GM19328 (cell line): ENCODE measurements around the gene TRAK1.

Experiments used
- ATAC-seq: cut with Tn5 transposase; IDR thresholded peaks from one replicate; pipeline ENCODE4 v1.9.1; 2021; ENCODE audit warnings: mild to moderate bottlenecking, moderate library complexity; ENCODE audit not compliant: unreplicated experiment

TRAK1 gene

DNA sequence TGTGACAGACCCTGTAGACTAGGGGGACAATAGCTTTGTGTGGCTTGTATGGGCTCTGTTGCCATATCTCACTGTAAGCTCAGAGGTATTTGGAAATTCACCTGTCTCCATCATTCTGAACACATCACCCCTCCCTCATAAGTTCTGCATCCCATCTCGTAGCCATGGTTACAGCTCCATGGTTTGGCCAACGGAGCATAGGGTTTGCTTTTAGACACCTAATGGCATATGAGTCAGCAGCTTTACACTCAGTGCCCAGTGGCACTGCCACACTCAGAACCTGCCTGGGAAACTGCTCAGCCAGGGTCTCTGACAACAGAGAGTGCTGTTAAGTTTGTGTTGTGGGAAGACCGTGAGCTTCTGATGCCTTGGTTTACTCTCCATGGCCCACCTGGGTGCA lies 107.6 kb downstream of the TRAK1 start:
- ATAC-seq = no peak

DNA sequence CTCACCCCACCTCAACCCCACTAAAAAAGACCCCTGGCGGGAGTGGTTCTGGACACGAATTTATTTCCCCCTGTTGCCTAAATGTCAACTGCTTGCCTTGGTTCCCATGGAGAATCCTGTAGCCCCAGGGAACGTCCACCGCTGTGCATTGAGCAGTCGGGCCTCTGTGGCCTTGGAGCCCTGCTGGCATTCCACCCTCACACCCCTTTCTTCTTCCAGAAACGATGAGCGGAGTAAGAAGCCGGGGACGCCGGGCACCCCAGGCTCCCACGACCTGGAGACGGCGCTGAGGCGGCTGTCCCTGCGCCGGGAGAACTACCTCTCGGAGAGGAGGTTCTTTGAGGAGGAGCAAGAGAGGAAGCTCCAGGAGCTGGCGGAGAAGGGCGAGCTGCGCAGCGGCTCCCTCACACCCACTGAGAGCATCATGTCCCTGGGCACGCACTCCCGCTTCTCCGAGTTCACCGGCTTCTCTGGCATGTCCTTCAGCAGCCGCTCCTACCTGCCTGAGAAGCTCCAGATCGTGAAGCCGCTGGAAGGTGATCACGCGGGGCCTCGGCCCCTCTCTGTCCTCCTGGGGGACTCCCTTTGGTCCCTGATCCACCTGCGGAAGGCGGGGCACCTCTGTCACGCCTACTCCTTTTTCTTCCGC lies 111.2 kb downstream of the TRAK1 start:
- no peak for ATAC-seq

DNA sequence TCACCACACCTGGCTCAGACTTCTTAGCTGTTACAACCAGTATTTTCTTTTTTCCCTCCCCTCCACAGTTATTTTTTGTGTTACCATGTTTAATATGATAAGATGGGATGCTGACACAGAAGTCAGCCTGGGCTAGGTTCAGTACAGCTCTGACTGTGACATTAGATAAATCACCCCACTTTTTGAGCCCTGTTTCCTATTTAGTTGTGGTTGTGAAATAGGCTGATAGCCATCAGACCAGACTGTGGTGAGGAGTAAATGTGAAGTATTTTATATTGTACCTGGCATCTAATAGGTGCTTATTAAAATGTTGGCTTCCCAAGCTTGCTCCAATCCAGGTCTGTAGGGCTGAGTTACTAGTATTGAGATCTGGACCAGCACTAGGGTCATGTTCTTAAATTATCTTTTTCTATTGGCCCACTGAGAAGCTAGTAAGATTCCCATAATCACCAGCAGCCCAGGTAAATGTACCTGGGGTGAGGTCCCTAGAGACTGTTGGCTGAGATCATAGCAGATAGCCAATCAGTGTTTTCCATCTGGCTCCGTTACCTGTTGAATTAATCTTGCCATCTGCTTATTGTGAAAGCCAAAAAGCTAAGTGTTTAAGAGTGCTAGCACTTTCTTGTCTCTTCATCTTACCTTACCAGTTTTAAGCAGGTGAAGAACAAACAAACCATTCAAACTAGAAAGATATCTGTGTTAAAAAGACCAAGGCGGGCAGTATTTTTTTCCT lies 113.9 kb downstream of the TRAK1 start:
- ATAC-seq = no peak

DNA sequence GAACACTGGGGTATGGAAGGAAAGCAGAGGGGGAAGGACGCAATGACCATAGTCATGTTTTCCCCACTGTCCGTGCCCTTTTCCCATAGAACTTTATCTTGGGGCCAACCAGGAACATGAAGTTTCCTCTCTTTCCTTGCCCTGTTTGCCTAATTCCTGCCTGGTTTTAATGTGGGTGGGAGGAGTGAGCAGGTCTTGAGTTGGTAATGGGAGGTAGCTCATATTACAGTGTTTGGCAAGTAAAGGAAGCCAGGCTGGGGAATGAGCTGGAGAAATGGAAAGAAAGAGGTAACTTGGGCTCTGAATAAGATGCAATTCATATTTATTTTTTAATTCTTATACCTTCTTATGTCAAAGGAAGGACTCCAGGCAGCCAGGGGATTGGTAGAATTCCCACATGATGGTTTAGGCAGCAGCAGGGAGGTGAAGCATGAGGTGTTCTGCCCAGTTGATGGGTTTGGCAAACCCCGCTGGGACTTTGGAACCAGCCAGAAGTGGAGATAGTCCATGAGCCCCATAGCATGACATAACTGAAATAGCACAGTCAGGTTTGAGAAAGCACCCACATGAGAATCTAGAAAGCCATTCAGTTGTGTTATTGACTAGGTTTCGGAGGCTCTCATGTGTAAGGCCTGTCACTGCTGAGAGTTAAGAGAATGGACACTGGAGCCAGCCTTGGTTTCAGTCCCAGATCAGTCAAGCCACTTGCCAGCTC lies 114.8 kb downstream of the TRAK1 start:
- no peak for ATAC-seq

DNA sequence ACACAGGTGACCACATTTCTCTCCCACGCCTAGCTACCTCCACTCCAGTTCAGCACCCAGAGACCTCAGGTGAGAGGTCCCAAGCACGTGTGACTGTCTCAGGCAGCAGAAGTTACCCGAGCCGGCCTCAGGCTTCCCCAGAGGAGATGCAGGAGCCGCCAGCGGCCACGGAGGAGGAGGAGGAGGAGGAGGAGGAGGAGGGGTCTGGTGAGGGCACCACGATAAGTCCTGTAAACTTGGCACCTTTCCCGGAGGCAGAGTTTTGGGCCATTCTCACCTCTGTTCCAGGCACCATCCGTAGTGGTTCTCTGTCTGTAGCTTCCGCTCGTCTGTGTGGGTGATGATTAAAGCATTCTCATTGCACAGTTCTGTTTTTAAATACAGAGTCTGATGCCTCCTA lies 118.8 kb downstream of the TRAK1 start:
- no peak for ATAC-seq

DNA sequence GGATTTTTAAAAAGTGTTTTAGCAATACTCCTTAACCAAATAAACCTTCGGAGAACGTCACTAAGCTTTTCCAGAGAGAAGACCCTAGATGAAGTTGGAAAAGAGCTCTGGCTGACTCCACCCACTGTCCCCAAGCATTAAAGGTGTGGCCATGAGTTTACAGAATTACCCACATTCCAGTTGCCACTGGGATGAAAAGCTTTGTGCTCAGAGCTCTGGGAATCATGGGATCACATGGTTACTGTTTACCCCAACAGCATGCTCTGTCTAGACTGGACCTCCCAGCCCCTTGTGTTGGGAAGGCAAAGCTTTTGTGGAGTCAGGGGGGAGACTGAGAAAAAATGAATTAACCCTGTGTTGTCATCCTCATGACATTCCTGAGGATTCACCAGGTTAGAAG lies 119.6 kb downstream of the TRAK1 start:
- no peak for ATAC-seq

DNA sequence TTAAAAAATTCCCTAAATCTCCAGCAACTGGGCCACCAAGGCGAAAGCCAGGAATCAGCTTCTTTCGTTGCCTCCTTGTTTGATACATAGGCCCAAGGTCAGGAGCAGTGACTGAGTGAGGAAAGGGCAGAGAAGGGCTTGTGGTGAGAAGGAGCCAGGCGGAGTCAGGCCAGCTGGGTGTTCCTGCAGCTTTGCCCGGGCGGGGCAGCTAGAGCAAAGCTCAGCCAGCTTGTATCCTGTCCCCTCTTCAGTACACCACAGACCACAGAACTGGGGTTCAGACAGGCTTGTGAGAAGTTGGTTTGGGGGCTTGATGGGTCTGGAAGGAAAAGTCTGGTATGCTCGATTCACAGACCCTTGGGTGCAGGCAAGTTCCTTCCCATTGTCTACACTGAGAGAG lies 122.3 kb downstream of the TRAK1 start:
- no peak for ATAC-seq

DNA sequence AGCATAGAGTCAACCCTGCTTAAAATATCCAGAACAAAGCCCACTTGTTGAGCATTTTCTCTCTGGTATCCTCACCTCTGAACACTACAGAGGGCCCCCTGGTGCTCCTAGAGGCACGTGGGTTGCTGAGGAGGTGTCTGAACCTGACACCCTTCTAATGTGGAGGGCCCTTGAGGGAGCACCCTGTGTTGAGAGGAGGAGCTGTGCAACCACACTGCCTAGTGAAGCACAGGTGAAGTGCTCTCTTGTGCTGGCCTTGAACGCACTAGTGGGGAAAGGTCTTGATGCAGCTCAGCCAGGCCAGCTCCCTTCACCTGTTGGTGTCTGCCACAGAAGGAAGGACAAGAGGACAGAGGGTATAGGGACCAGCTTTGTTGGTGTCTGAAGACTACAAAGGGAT lies 122.9 kb downstream of the TRAK1 start:
- ATAC-seq = no peak

DNA sequence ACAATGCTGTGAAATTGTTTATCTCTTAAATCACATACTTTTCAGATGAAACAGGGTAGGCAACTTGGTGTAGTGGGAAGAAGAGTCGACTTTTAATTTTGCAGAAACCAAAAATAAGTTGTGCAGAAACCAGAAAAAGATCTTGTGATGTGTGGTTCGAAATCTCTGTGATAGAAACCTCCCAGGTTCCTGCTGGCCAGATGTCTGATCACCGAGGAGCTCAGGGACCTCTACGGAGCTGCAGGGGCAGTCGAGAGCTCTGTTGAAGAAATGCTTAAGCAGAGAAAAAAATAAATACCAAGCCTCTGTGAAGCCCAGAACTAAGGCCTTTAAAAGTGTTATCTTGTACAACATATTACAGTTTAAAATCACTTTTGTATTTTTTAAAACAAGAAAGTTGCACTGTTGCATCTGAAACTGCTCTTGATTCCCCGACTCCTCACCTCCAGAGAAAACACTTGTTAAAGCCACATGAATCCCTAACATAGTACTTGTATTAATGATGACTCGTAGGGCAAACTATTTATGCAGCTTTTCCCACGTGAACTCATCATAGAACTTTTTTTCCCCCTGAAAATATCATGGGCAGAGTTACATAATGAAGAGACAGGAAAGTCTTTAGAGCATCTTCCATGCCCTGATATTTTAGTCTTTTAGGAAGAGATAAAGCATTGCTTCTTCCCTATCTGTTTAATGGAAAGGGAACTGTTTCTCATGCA lies 123.6 kb downstream of the TRAK1 start:
- ATAC-seq = no peak

DNA sequence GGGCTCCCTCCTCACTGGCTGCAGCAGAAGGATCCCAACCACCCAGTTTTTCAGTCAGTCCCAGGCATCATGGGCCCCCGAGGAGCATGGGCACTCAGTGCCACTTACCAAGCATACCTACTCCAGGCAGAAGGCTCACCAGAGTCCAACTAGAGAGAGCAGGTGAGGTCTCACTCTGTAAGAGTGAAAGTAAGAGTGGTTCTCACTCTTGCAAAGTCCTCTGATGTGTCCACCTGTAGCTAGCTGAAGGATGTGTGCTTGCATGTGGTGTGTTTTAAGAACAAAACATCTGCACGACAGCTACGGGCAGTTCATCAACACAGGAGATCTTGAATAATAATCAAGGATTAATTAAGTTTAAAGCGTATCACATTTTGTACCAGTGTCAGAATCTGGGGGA lies 125.1 kb downstream of the TRAK1 start:
- ATAC-seq = peak; percentile 49

DNA sequence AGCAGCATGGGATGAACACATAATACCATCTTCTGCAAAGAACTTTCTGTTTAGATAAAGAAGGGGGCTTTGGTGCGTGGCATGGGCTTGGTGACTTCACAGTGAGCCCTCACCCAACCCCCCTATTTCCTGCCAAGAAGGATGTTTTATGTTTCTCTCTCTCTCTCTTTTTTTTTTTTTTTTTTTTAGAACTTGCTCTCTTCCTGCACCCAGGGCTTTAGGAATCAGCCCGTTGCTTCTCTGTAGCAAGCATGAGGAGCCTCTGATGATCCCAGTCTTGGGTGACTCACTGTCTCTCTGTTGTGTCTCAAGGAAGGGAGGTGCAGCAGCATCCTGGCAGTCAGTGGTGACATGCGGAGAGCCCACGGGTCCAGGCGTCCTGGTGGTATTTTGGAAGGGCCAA lies 125.8 kb downstream of the TRAK1 start:
- no peak for ATAC-seq

DNA sequence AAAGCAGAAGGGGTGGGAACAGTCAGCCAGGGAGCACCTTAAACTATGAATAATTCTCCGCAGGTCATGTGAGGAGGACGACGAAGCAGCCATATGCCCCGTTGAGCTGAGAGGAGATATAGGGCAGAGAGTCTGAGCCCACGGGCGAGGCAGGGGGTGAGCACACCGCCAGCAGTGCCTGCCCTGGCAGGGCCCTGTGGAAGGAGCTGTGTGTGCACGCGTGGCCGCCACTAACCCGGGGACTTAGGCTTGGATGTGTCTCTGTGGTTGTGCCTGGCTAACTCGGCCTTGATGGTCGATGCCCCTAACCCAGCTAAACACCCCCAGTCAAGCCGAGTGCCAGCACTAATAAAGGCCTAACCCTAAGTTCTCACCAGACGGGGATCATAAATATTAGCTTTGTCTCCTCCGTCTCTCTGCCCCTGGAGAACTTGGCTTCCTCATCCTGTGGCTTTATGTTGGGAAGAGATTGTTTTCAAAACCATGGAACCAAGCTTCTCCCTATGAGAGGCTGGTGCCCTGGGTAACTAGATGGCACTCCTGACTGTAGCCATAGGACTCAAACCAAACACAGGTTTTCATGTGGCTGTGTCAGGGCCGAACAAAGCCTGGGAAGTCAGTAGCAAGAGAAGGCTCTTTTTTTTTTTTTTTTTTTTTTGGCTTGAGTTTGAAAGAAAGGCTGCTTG lies 129.4 kb downstream of the TRAK1 start:
- ATAC-seq = no peak

DNA sequence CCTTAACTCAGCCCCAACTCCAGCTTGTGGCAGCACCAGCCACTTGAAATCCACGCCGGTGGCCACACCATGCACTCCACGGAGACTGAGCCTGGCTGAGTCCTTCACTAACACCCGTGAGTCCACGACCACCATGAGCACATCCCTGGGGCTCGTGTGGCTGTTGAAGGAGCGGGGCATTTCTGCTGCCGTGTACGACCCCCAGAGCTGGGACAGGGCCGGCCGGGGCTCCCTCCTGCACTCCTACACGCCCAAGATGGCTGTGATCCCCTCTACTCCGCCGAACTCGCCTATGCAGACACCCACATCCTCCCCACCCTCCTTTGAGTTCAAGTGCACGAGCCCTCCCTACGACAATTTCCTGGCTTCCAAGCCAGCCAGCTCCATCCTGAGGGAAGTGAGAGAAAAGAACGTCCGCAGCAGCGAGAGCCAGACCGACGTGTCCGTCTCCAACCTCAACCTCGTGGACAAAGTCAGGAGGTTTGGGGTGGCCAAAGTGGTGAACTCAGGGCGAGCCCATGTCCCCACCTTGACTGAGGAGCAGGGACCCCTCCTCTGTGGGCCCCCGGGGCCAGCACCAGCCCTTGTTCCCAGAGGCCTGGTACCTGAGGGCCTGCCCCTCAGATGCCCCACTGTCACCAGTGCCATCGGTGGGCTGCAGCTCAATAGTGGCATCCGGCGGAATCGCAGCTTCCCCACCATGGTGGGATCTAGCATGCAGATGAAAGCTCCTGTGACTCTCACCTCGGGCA lies 132.0 kb downstream of the TRAK1 start:
- ATAC-seq = no peak

DNA sequence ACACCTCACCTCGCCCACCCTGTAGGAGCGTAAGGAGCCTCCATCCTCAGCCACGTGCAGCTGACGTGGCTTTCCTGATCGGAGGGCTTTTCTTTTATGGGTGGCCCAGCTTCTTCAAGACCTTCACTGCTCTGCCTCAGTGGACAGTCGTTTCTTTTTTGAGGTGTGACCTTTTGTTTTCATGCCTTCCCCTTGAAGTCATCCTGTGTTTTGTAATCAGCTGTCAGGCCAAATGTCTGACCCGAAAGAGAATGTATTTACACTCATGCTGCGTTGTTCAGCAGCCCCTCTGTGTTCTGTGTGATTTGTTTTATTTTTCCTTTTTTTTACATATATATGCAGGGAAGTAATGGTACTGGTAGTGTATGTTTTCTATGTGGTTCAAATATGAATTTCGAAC lies 133.0 kb downstream of the TRAK1 start:
- no peak for ATAC-seq

DNA sequence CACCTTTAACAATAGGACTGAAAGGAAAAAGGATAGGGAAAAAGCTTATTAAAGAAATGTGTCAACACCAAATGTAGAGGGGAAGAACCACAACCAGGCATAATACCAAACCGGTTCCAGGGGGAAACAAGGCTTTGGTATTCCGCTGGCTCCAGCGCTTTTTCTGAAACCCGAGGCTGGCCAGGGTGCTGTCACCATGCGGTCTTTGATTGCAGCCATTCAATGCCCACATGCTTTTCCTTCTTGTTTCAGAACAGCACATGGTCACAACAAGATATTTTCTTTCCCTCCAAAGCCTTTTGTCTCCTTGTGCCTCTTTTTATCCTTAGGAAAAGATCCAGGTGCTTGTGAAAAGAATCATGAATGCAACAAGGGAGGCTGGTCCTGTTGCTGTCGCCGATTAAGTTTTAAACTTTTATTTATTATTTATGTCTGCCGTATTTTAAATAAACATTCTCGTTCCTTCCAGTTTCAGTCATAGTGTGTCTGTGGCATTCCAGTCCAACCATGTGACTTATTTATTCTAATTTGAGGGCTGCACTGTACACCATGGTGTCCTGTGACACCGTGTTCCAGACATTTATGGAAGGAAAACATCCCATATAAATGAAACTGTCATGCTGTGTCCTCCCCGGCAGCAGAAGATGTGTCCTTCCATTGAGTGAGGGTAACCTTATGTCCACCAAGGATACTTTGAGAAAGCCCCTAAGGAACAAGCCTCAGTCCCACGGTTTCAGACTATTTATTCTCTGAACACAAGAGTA lies 133.7 kb downstream of the TRAK1 start:
- ATAC-seq = no peak

DNA sequence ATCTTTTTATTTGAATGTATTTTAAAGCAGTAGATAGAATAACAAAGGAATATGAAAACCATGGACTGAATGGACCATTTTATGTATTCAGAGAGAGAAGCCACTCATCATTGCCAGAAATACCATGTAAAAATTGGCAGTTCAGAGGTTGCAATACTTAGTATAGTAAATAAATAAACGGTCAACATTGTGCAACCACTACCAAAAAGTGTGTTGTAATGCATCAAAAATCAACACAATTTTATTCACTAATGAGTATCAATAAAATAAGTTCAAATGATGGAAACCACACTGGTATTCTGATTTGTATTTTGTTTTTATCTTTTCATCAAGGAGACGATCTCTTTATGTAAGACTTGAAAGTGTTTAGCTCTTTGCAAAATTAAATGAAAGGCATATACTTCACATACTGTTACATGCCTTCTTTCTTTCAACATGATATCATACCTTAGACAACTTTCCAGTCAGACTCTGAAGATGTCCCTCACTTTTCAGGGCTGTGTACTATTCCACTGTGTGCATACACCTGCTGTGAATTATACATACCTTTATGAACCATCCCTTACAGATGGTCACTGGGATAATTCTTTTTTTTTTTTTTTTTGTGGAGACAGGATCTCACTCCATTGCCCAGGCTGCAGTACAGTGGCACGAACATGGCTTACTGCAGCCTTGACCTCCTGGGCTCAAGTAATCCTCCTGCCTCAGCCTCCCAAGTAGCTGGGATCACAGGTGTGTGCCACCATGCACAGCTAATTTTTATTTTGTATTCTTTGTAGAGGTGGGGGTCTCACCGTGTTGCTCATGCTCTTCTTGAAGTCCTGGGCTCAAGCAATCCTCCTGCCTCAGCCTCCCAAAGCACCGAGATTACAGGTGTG lies 134.6 kb downstream of the TRAK1 start:
- ATAC-seq = no peak

DNA sequence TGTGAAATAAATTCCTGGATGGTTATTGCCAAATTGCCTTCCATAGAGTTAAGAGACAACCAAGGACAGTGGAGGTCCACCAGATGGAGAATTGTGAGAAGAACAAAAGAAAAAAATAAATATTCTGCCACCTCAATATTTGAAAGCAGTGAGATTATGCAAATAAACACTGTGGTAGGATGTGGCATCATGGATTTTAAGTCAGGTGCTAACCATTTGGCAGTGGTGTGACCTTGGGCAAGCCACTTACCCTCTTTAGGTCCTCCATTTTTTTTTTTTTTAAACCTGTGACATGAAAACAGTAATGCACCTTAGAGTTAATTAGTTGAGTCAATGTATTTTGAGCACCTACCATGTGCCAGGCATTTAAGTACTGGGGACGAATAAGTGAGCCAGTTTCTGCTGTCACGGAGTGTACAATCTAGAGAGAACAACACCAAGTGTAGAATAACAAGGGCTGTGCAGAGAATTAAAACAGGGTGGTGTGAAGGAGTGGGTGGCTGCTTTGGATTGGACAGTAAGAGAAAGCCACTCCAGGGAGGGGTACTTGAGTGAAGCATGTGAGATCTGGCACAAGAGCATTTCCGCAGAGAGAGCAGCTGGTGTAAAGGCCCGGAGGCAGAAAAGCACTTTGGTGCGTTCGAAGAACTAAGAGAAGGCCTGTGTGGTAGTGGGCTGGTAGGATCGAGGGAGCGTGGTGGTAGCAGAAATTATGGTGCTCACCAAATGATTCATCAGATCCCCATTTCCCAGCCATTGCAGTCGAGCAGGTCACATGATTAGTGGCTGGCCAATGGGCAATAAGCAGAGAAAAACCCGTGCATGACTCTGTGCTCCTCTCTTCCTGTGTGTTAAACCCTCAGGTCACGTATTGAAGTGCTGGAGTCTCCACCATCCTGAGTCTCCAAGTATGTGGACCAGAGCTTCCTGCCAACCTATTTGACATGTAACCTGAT lies 135.6 kb downstream of the TRAK1 start:
- no peak for ATAC-seq
